GM19023 (cell line): Measurements from ENCODE around the gene FOXK1.
"Not testable (repeated sequence)": the region's sequence is repeated elsewhere in the genome, so short reads cannot be mapped to it uniquely, and the experiment has no call there.

Experiments used
- ATAC-seq: cut with Tn5 transposase; IDR thresholded peaks from one replicate; pipeline ENCODE4 v1.9.1; 2021; ENCODE audit warnings: mild to moderate bottlenecking, moderate library complexity; ENCODE audit not compliant: unreplicated experiment

The FOXK1 gene

GRCh38 chr7:4783292-4783652 lies 101.2 kb downstream of the FOXK1 start:
- no peak for ATAC-seq

- no peak for ATAC-seq
Observed at GRCh38 chr7:4783762-4784351, 101.8 kb downstream of the FOXK1 start.

- no peak for ATAC-seq
Observed at GRCh38 chr7:4784799-4785198, 102.7 kb downstream of the FOXK1 start.

GRCh38 chr7:4785371-4785770 lies 103.3 kb downstream of the FOXK1 start:
- no peak for ATAC-seq

GRCh38 chr7:4786015-4786414 lies 103.9 kb downstream of the FOXK1 start:
- no peak for ATAC-seq

GRCh38 chr7:4787541-4787940 lies 105.4 kb downstream of the FOXK1 start:
- ATAC-seq: no peak

- ATAC-seq: no peak
Observed at GRCh38 chr7:4787947-4788626, 106.0 kb downstream of the FOXK1 start.

- no peak for ATAC-seq
Observed at GRCh38 chr7:4788627-4789189, 106.6 kb downstream of the FOXK1 start.

GRCh38 chr7:4789194-4790077 lies 107.3 kb downstream of the FOXK1 start:
- no peak for ATAC-seq

- ATAC-seq: no peak
Observed at GRCh38 chr7:4790078-4790465, 108.0 kb downstream of the FOXK1 start.

- ATAC-seq: no peak
Observed at GRCh38 chr7:4790516-4790991, 108.5 kb downstream of the FOXK1 start.

- ATAC-seq: no peak
Observed at GRCh38 chr7:4791101-4791737, 109.1 kb downstream of the FOXK1 start.

- no peak for ATAC-seq
Observed at GRCh38 chr7:4791738-4792536, 109.8 kb downstream of the FOXK1 start.

- no peak for ATAC-seq
Observed at GRCh38 chr7:4792537-4793126, 110.5 kb downstream of the FOXK1 start.

- ATAC-seq: not testable (repeated sequence)
Observed at GRCh38 chr7:4793385-4793993, 111.4 kb downstream of the FOXK1 start.

GRCh38 chr7:4794171-4794570 lies 112.1 kb downstream of the FOXK1 start:
- ATAC-seq: not testable (repeated sequence)

GRCh38 chr7:4794591-4795350 lies 112.7 kb downstream of the FOXK1 start:
- ATAC-seq: no peak

GRCh38 chr7:4796453-4796852 lies 114.4 kb downstream of the FOXK1 start:
- no peak for ATAC-seq
